Fibroblast of pulmonary artery (primary cell): ENCODE results near the gene FOXP4.

Experiments
- DNase-seq: peaks from one replicate; pipeline ENCODE4 v3.0.0-alpha.2; 2010; ENCODE audit warnings: low read depth
- H3K4me3 ChIP-seq: replicated peaks from 2 replicates; pipeline ENCODE4 v1.5.1; 2011; ENCODE audit warnings: low read depth, mild to moderate bottlenecking, control low read depth, low read length, moderate library complexity
- TF ChIP-seq, protein P1 (sequence below): IDR thresholded peaks from 2 replicates; pipeline ENCODE4 v1.5.1; 2011; ENCODE audit warnings: mild to moderate bottlenecking, control low read depth, low read length, inconsistent platforms; ENCODE audit errors: missing control alignments

FOXP4 gene

DNA sequence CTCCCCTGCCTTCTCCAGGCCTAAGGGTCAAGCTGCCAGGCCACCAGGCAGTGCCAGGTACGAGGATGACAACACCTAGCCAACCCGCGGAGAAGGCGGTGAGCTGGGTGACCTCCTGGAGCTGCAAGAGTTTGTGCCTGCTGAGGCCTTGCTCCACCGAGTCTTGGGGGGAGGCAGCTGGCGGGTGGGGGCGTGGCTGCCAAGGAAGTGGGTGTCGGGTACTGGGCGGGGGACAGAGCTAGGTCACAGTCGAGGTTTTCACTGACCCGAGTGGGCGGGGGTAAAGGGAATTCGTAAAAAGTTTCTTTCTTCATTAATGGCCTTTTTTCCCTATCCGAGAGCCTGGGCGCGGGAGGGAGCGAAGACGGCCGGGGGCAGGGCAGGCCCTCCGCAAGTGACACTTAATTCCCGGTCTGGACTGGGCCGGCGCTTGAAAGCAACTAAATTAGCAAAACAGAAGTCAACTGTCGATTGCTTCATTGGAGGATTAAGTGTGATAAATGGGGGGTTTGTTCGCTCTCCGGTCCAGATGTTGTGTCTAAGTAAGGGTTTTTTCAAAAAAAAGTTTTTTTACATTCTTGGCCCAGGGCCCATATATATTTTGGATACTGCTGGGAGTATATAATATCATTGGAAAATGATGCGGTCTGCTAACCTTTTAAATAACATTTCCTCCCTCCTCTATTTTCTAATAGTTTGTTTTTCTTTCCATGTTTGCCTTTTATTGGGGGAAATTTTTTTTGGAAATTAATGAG is 43.1 kb upstream of the FOXP4 start:
- TF ChIP-seq, protein P1, sequence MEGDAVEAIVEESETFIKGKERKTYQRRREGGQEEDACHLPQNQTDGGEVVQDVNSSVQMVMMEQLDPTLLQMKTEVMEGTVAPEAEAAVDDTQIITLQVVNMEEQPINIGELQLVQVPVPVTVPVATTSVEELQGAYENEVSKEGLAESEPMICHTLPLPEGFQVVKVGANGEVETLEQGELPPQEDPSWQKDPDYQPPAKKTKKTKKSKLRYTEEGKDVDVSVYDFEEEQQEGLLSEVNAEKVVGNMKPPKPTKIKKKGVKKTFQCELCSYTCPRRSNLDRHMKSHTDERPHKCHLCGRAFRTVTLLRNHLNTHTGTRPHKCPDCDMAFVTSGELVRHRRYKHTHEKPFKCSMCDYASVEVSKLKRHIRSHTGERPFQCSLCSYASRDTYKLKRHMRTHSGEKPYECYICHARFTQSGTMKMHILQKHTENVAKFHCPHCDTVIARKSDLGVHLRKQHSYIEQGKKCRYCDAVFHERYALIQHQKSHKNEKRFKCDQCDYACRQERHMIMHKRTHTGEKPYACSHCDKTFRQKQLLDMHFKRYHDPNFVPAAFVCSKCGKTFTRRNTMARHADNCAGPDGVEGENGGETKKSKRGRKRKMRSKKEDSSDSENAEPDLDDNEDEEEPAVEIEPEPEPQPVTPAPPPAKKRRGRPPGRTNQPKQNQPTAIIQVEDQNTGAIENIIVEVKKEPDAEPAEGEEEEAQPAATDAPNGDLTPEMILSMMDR: no peak
- DNase-seq: no peak
- no peak overlapping the region for H3K4me3 ChIP-seq

DNA sequence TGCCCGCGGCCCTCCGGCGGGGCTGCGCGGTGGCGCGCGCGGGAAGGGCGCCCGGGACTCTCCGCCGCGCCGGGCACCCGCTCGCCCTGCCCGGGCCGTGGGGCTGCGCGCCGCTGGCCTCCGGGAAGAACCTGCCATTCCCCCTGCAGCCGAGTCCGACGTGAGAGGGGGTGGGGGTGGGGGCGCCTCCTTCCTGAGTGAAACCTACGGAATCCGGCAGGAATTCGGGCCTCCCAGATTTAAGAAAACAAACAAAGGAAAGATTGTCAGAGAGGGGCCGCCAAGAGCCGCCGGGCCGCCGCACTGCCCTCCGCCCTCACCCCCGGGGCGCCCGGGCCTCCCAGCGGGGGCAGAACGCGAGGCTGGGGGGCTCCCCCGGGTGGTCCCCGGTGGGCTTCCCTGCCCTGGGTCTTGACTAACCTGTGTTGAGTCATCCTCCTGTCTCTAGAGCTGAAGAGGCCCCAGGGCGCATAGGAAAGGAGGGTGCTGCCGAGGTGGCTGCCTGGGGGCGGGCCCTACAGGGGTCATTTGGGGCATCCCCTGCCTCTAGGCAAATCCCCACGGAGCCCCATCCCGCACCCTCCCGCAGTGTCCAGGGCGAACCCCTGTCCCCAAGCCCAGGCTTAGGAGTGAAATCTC is 42.2 kb upstream of the FOXP4 start:
- TF ChIP-seq, protein P1: no peak
- H3K4me3 ChIP-seq: peak overlapping the region; percentile 14
- peak; percentile 56 for DNase-seq

DNA sequence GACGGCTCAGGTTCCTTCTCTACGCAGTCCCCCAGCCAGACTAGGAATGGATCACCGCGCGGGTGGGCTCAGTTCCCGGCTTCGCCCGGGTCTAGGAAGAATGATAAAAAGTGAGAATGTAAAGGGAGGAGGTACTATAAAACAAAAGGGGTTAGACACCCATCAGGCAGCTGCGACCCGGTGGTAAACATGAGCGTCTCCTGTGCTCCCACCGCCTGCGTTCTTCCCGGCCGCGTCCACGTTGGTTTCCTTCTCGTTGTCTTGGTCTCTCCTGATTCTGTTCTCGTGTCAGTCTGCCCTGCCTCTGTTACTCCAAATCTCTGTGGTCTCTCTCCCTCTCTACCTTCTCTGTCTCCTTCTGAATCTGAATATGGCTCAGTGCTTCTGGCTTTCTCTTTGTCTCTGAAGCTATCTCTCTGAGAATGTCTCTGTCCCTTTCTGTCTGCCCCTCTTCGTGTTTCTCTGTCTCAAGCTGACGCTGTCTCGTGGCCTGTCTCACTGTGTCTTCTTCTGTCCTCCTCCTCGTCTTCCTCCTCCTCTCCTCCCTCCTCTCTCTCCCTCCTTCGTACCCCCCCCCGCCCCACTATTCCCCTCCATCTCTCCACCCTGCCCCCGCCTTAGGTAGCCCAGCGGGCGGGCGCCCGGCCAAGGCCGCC is 41.6 kb upstream of the FOXP4 start:
- H3K4me3 ChIP-seq: no peak overlapping the region
- peak; percentile 22 for DNase-seq
- TF ChIP-seq, protein P1: no peak

DNA sequence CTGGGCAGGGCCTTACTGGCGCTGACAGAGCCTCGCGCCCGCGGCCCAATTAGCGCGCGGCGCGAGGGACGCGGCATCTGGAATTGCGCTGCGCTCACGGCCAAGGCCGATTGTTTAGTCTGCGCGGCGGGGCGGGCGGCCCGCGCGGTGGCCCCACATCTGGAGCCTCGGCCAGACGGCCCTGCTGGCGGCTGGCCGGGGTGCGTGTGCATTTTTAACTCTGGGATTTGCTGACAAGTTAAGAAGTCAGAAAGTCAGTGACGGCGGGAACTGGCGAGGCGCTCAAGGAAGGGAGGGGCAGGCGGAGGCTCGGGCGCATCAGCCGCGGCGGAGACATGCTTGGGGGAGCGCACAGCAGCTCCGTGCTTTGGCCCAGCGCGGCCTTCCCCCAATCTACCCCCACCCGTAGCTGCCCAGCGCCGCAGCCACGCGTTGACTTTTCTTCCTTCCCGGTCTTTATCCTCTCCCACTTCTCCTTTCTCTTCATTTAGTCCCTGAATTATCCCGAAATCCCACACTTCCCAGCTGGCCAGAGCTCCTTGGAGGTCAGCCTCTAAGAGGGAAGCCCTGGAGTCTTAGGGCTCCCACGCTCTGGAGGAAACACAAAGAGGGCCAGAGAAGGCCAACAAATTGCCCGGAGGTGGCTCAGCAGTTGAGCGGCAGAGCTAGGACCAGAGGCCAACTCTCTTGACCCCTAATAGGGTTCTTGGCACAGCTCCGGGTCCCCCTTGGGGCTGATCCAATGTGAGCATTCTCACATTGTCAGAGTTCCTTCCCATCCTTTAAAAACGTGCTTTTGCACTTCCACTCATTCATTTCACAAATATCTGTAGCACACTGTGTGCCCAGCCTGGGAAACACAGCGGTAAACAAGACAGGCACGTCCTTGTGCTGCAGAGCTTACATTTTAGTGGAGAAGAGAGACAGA is 40.8 kb upstream of the FOXP4 start:
- TF ChIP-seq, protein P1: no peak
- peak overlapping the region; percentile 19 for H3K4me3 ChIP-seq
- peak; percentile 76 for DNase-seq

DNA sequence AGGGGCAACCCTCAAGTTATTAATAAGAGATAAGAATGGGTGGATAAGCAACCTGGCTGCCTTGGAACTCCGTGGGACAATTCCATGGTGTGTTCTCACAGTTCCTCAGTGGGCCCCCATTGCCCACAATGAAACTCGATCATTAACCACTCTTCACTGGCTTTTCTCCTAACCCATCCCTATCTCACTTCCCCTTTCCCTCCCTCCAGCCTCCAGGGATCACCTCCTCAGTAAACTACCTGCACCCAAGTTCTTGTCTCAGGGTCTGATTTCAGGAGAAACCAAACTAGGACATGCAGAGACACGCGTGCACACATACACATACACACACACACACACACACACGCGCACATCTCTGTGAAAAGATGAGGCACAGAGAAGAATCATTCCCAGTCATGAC is 37.7 kb upstream of the FOXP4 start:
- TF ChIP-seq, protein P1: no peak
- no peak for DNase-seq
- H3K4me3 ChIP-seq: no peak overlapping the region

DNA sequence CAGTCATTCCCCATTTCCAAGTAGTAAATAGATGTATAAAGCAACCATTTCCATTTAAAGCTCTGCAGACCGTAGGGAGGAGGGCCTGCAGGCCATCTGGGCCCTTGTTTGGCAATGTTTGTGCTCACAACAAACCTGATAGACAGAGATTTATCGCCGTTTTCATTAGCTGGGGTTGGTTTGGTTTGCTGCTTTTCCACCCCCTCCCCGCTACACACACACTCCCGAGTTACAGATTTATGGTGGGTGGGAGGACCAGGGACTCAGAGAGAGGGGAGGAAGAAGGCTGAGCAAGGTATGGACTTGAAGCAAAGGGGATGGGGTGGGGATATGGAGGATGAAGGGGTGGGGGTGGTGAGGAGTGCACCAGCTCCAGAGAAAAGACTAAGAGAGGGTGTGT is 36.6 kb upstream of the FOXP4 start:
- no peak for DNase-seq
- TF ChIP-seq, protein P1: no peak
- H3K4me3 ChIP-seq: no peak overlapping the region
